GM19372 (cell line): ENCODE results near the gene CYP1A2.
"Not testable (repeated sequence)": the region's sequence is repeated elsewhere in the genome, so short reads cannot be mapped to it uniquely, and the experiment has no call there.

Experiments
- ATAC-seq: cut with Tn5 transposase; IDR thresholded peaks from one replicate; pipeline ENCODE4 v1.9.1; 2021; ENCODE audit warnings: mild to moderate bottlenecking, low read depth, moderate library complexity; ENCODE audit not compliant: unreplicated experiment

CYP1A2 gene

GRCh38 chr15:74733269-74733668 is 15.4 kb upstream of the CYP1A2 start:
- no peak for ATAC-seq

- ATAC-seq: no peak
Measured at GRCh38 chr15:74735305-74735704, 13.3 kb upstream of the CYP1A2 start.

GRCh38 chr15:74738239-74738638 is 10.4 kb upstream of the CYP1A2 start:
- ATAC-seq: not testable (repeated sequence)

- no peak for ATAC-seq
Measured at GRCh38 chr15:74742422-74742821, 6.2 kb upstream of the CYP1A2 start.

- no peak for ATAC-seq
Measured at GRCh38 chr15:74746389-74746788, 2.3 kb upstream of the CYP1A2 start.

- ATAC-seq: no peak
Measured at GRCh38 chr15:74749832-74750231, 1.2 kb downstream of the CYP1A2 start.

GRCh38 chr15:74750751-74751150 is 2.1 kb downstream of the CYP1A2 start:
- ATAC-seq: no peak

GRCh38 chr15:74752011-74752410 is 3.4 kb downstream of the CYP1A2 start:
- no peak for ATAC-seq

- no peak for ATAC-seq
Measured at GRCh38 chr15:74752531-74752930, 3.9 kb downstream of the CYP1A2 start.

- no peak for ATAC-seq
Measured at GRCh38 chr15:74754593-74755215, 6.1 kb downstream of the CYP1A2 start.

GRCh38 chr15:74758736-74759135 is 10.1 kb downstream of the CYP1A2 start:
- ATAC-seq: no peak

GRCh38 chr15:74762791-74763150 is 14.1 kb downstream of the CYP1A2 start:
- no peak for ATAC-seq

GRCh38 chr15:74763416-74763815 is 14.8 kb downstream of the CYP1A2 start:
- ATAC-seq: no peak

GRCh38 chr15:74767167-74768098 is 18.8 kb downstream of the CYP1A2 start:
- no peak for ATAC-seq

GRCh38 chr15:74768099-74768770 is 19.6 kb downstream of the CYP1A2 start:
- ATAC-seq: no peak

GRCh38 chr15:74768771-74769342 is 20.2 kb downstream of the CYP1A2 start:
- ATAC-seq: no peak

GRCh38 chr15:74769463-74770025 is 20.9 kb downstream of the CYP1A2 start:
- ATAC-seq: no peak

- ATAC-seq: no peak
Measured at GRCh38 chr15:74770211-74770903, 21.7 kb downstream of the CYP1A2 start.

- no peak for ATAC-seq
Measured at GRCh38 chr15:74773329-74773728, 24.7 kb downstream of the CYP1A2 start.

- no peak for ATAC-seq
Measured at GRCh38 chr15:74773731-74774252, 25.1 kb downstream of the CYP1A2 start.
